Measurements from ENCODE around the gene NASP.

DNA sequence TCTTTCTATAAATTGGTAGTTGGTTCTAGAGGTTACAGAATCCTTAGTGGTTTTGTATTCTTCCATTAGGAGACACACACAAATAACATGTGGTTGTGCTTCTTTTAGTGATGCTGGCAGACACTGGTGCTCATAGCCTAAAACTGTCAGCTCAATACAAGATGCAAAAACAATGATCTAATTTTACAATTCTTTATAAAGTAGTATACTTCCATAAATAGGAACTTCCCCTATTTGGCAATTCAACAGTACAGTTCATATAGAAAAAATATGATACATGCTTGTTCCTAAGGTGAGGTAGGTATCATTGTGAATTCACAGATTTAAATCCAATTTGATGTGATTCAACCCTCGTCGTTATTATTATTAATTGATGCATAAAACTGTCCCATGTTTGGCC, 60.8 kb downstream of the NASP start:
- TF ChIP-seq, protein P1, sequence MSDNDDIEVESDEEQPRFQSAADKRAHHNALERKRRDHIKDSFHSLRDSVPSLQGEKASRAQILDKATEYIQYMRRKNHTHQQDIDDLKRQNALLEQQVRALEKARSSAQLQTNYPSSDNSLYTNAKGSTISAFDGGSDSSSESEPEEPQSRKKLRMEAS (IDR thresholded peaks at IDR 0.05; ENCODE audit: insufficient read depth, insufficient read length): no peak
- TF ChIP-seq, protein P2, sequence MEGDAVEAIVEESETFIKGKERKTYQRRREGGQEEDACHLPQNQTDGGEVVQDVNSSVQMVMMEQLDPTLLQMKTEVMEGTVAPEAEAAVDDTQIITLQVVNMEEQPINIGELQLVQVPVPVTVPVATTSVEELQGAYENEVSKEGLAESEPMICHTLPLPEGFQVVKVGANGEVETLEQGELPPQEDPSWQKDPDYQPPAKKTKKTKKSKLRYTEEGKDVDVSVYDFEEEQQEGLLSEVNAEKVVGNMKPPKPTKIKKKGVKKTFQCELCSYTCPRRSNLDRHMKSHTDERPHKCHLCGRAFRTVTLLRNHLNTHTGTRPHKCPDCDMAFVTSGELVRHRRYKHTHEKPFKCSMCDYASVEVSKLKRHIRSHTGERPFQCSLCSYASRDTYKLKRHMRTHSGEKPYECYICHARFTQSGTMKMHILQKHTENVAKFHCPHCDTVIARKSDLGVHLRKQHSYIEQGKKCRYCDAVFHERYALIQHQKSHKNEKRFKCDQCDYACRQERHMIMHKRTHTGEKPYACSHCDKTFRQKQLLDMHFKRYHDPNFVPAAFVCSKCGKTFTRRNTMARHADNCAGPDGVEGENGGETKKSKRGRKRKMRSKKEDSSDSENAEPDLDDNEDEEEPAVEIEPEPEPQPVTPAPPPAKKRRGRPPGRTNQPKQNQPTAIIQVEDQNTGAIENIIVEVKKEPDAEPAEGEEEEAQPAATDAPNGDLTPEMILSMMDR (IDR thresholded peaks at IDR 0.05; ENCODE audit: extremely low read depth in 1 of 2, insufficient read depth in 1 of 2, low read depth in 1 of 2, low read length in 2 of 2): no peak
- TF ChIP-seq GATA2 (IDR thresholded peaks at IDR 0.05; ENCODE audit: insufficient read depth, insufficient read length, low read depth, low read length) (no peak), EZH2 (IDR thresholded peaks at IDR 0.05; ENCODE audit: borderline replicate concordance, low read depth, low read length, severe bottlenecking) (no peak), POLR2A (IDR thresholded peaks at IDR 0.05; ENCODE audit: low read depth, low read length) (no peak)

Measured in endothelial cell of umbilical vein (primary cell).